Measurements from ENCODE around the gene PTPRZ1.

The PTPRZ1 gene

GRCh38 chr7:122054393-122054792 is 181.4 kb downstream of the PTPRZ1 start:
- DNase-seq (ENCODE audit: low read depth in 2 of 2): no peak

- DNase-seq (ENCODE audit: low read depth in 2 of 2): no peak
These were observed 182.1 kb downstream of the PTPRZ1 start for GRCh38 chr7:122055073-122055472.

- DNase-seq (ENCODE audit: low read depth in 2 of 2): no peak
These were observed 184.0 kb downstream of the PTPRZ1 start for GRCh38 chr7:122056977-122057376.

GRCh38 chr7:122059542-122059941 is 186.6 kb downstream of the PTPRZ1 start:
- no peak for DNase-seq (ENCODE audit: low read depth in 2 of 2)

GRCh38 chr7:122063146-122063545 is 190.2 kb downstream of the PTPRZ1 start:
- no peak for DNase-seq (ENCODE audit: low read depth in 2 of 2)

- no peak for DNase-seq (ENCODE audit: low read depth in 2 of 2)
These were observed 192.0 kb downstream of the PTPRZ1 start for GRCh38 chr7:122064971-122065370.

GRCh38 chr7:122067077-122067476 is 194.1 kb downstream of the PTPRZ1 start:
- DNase-seq (ENCODE audit: low read depth in 2 of 2): no peak

GRCh38 chr7:122068046-122068445 is 195.1 kb downstream of the PTPRZ1 start:
- DNase-seq (ENCODE audit: low read depth in 2 of 2): no peak

GRCh38 chr7:122068999-122069398 is 196.0 kb downstream of the PTPRZ1 start:
- DNase-seq (ENCODE audit: low read depth in 2 of 2): no peak

GRCh38 chr7:122070062-122070461 is 197.1 kb downstream of the PTPRZ1 start:
- no peak for DNase-seq (ENCODE audit: low read depth in 2 of 2)

GRCh38 chr7:122070834-122071233 is 197.9 kb downstream of the PTPRZ1 start:
- no peak for DNase-seq (ENCODE audit: low read depth in 2 of 2)

- DNase-seq (ENCODE audit: low read depth in 2 of 2): no peak
These were observed 199.3 kb downstream of the PTPRZ1 start for GRCh38 chr7:122072272-122072671.

GRCh38 chr7:122072924-122073599 is 200.1 kb downstream of the PTPRZ1 start:
- DNase-seq (ENCODE audit: low read depth in 2 of 2): no peak

- no peak for DNase-seq (ENCODE audit: low read depth in 2 of 2)
These were observed 200.7 kb downstream of the PTPRZ1 start for GRCh38 chr7:122073635-122074034.

- no peak for DNase-seq (ENCODE audit: low read depth in 2 of 2)
These were observed 209.2 kb downstream of the PTPRZ1 start for GRCh38 chr7:122082160-122082559.

GRCh38 chr7:122082670-122083069 is 209.7 kb downstream of the PTPRZ1 start:
- no peak for DNase-seq (ENCODE audit: low read depth in 2 of 2)

GRCh38 chr7:122092964-122093797 is 220.2 kb downstream of the PTPRZ1 start:
- DNase-seq (ENCODE audit: low read depth in 2 of 2): peak in 1 of 2 donors; percentile 35

GRCh38 chr7:122094549-122094948 is 221.6 kb downstream of the PTPRZ1 start:
- DNase-seq (ENCODE audit: low read depth in 2 of 2): no peak

GRCh38 chr7:122095642-122096041 is 222.7 kb downstream of the PTPRZ1 start:
- DNase-seq (ENCODE audit: low read depth in 2 of 2): no peak

- no peak for DNase-seq (ENCODE audit: low read depth in 2 of 2)
These were observed 227.1 kb downstream of the PTPRZ1 start for GRCh38 chr7:122100021-122100420.

GRCh38 chr7:122103064-122103463 is 230.1 kb downstream of the PTPRZ1 start:
- DNase-seq (ENCODE audit: low read depth in 2 of 2): no peak

Data from stimulated activated CD8-positive, alpha-beta memory T cell treated with anti-CD3 and anti-CD28 coated beads, Interleukin-2, amount 100 ng/mL, for 48 hours (primary cell).